MM.1S (cell line): ENCODE measurements around the gene ITIH4.

ENCODE experiments used
- DNase-seq: peaks from one replicate; pipeline ENCODE4 v3.0.0-alpha.2; 2015
- H2AFZ ChIP-seq: fragments of 300-600 bp; sonication (generic); 2 replicates; pipeline ENCODE4 v1.6.0; 2016; ENCODE audit warnings: antibody characterized with exemption, low read length
- H3F3A ChIP-seq: fragments of 300-600 bp; sonication (generic); 2 replicates; pipeline ENCODE4 v1.6.1; 2016; ENCODE audit warnings: mild to moderate bottlenecking, antibody characterized with exemption, low read length, moderate library complexity, mixed read lengths; ENCODE audit not compliant: insufficient read depth
- H3K27ac ChIP-seq: fragments of 300-600 bp; sonication (generic); 2 replicates; pipeline ENCODE4 v1.5.1; 2016; ENCODE audit warnings: mild to moderate bottlenecking, low read length
- H3K27me3 ChIP-seq: fragments of 300-600 bp; sonication (generic); replicated peaks from 2 replicates; pipeline ENCODE4 v1.6.0; 2016; ENCODE audit warnings: low read length; ENCODE audit not compliant: insufficient read depth
- H3K36me3 ChIP-seq: fragments of 300-600 bp; sonication (generic); replicated peaks from 2 replicates; pipeline ENCODE4 v1.6.1; 2016; ENCODE audit warnings: mild to moderate bottlenecking, low read length, mixed read lengths; ENCODE audit not compliant: insufficient read depth
- H3K4me1 ChIP-seq: fragments of 300-600 bp; sonication (generic); 2 replicates; pipeline ENCODE4 v1.6.1; 2016; ENCODE audit warnings: low read length, mixed read lengths
- H3K4me2 ChIP-seq: fragments of 300-600 bp; sonication (generic); 2 replicates; pipeline ENCODE4 v1.6.0; 2016; ENCODE audit warnings: low read depth, low read length
- H3K4me3 ChIP-seq: fragments of 300-600 bp; sonication (generic); 2 replicates; pipeline ENCODE4 v1.5.1; 2016; ENCODE audit warnings: low read length, mixed read lengths
- H3K79me2 ChIP-seq: fragments of 300-600 bp; sonication (generic); 2 replicates; pipeline ENCODE4 v1.6.1; 2016; ENCODE audit warnings: mixed run types, low read length, mixed read lengths
- H3K9ac ChIP-seq: fragments of 300-600 bp; sonication (generic); 2 replicates; pipeline ENCODE4 v1.6.1; 2016; ENCODE audit warnings: low read length, mixed read lengths
- H3K9me2 ChIP-seq: fragments of 300-600 bp; sonication (generic); replicated peaks from 2 replicates; pipeline ENCODE4 v1.6.1; 2016; ENCODE audit warnings: mild to moderate bottlenecking, low read length, mixed read lengths; ENCODE audit not compliant: insufficient read depth
- H3K9me3 ChIP-seq: fragments of 300-600 bp; sonication (generic); replicated peaks from 2 replicates; pipeline ENCODE4 v1.6.1; 2016; ENCODE audit warnings: mild to moderate bottlenecking, low read length, mixed read lengths; ENCODE audit not compliant: insufficient read depth
- H4K20me1 ChIP-seq: fragments of 300-600 bp; sonication (generic); 2 replicates; pipeline ENCODE4 v1.6.1; 2016; ENCODE audit warnings: mild to moderate bottlenecking, low read length, moderate library complexity, mixed read lengths; ENCODE audit not compliant: insufficient read depth
- CTCF ChIP-seq: fragments of 300-600 bp; sonication (generic); IDR thresholded peaks from 2 replicates; pipeline ENCODE4 v1.5.1; 2016; ENCODE audit warnings: antibody characterized with exemption, low read length, mixed read lengths
- EZH2 ChIP-seq: fragments of 300-600 bp; sonication (generic); optimal IDR thresholded peaks from 2 replicates; pipeline ENCODE3; 2017; ENCODE audit warnings: low read depth, mild to moderate bottlenecking, antibody characterized with exemption, low read length, mixed read lengths
- EZH2phosphoT487 ChIP-seq: fragments of 300-600 bp; sonication (generic); IDR thresholded peaks from 2 replicates; pipeline ENCODE4 v1.6.1; 2018; ENCODE audit warnings: antibody characterized with exemption, low read length

Gene ITIH4

GRCh38 chr3:52801839-52802238 is 28.6 kb downstream of the ITIH4 start:
- Histone ChIP-seq H3K9me2 (no peaks in the 10 kb centered on the region), H3K4me1 (no peaks in the 10 kb centered on the region), H2AFZ (no peak overlapping the region), H3K9ac (no peak overlapping the region), H3F3A (no peaks in the 10 kb centered on the region), H4K20me1 (no peaks in the 10 kb centered on the region), H3K36me3 (no peaks in the 10 kb centered on the region), H3K27me3 (no peaks in the 10 kb centered on the region), H3K79me2 (no peaks in the 10 kb centered on the region), H3K27ac (no peak overlapping the region), H3K9me3 (no peaks in the 10 kb centered on the region), H3K4me2 (no peak overlapping the region), H3K4me3 (no peak overlapping the region)
- DNase-seq: no peak
- TF ChIP-seq EZH2phosphoT487 (no peak), CTCF (no peak), EZH2 (no peak)

- Histone ChIP-seq H3K79me2 (no peaks in the 10 kb centered on the region), H3K4me2 (no peak overlapping the region), H3K27me3 (no peaks in the 10 kb centered on the region), H2AFZ (no peak overlapping the region), H3K4me1 (no peaks in the 10 kb centered on the region), H3F3A (no peaks in the 10 kb centered on the region), H3K9me3 (no peaks in the 10 kb centered on the region), H3K9me2 (no peaks in the 10 kb centered on the region), H3K4me3 (no peak overlapping the region), H4K20me1 (no peaks in the 10 kb centered on the region), H3K27ac (no peak overlapping the region), H3K36me3 (no peaks in the 10 kb centered on the region), H3K9ac (no peak overlapping the region)
- TF ChIP-seq CTCF (no peak), EZH2 (no peak), EZH2phosphoT487 (no peak)
- no peak for DNase-seq
Measured at GRCh38 chr3:52800079-52800478, 30.4 kb downstream of the ITIH4 start.

GRCh38 chr3:52798978-52799476 is 31.4 kb downstream of the ITIH4 start:
- Histone ChIP-seq H3K9me2 (no peaks in the 10 kb centered on the region), H3K9me3 (no peaks in the 10 kb centered on the region), H3K4me2 (no peak overlapping the region), H3K4me1 (no peaks in the 10 kb centered on the region), H3K79me2 (no peaks in the 10 kb centered on the region), H3K27ac (no peak overlapping the region), H2AFZ (no peak overlapping the region), H3F3A (no peaks in the 10 kb centered on the region), H3K4me3 (no peak overlapping the region), H3K27me3 (no peaks in the 10 kb centered on the region), H3K9ac (no peak overlapping the region), H3K36me3 (no peaks in the 10 kb centered on the region), H4K20me1 (no peaks in the 10 kb centered on the region)
- no peak for DNase-seq
- TF ChIP-seq CTCF (peak; percentile 57), EZH2phosphoT487 (no peak)
